ENCODE results near the gene NCBP2. TPM values are rescaled to one million over a fixed set of nuclear protein-coding genes. Genes with fewer than 3 reads are reported as not detected.
A peak's percentile ranks its signal among the peaks of the same experiment; 100 is the strongest.

The NCBP2 gene
- total RNA-seq, 1 experiment from 2014 or later: 66.8 TPM

DNA sequence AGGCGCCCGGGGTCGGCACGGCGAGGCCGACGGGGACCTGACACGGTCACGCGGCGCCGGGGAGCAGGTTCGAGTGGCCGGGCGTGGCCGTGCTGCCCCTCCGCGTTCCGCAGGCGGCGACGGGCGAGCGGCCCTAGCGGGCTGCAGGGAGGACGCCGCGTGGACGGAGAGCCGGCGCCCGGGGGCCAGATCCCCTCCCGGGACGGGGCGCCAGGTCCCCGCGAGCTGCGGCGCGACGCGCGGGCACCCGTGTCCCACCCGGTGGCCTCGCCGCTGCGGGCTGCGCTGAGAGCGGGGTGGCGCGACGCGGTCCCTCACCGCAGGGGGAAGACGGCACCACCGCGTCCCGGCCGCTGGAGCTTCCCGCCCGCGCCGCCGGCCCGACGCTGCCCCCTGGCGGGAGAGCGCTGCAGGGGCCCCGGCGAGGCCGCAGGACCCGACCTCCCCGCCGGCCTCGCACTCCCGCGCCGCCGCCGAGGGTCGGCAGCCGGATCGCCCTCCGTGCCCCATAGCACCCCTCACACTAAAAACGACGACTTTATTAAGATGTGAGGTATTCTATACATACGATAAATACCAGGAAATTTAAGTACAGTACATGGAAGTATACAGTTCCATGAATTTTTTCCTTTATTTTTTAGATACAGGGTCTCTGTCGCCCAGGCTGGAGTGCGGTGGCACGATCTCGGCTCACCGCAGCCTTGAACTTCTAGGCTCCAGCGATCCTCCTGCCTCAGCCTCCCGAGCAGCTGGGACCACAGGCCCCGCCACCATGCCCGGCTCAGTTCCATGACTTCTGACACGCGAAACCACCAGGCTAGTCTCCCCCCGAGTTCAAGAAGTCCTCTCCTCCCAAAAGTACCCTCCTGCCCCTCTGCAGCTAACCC lies 27.6 kb upstream of the NCBP2 start:
- no TSS peak for BruUV-seq (replicated peaks)
- TF ChIP-seq, protein P1, sequence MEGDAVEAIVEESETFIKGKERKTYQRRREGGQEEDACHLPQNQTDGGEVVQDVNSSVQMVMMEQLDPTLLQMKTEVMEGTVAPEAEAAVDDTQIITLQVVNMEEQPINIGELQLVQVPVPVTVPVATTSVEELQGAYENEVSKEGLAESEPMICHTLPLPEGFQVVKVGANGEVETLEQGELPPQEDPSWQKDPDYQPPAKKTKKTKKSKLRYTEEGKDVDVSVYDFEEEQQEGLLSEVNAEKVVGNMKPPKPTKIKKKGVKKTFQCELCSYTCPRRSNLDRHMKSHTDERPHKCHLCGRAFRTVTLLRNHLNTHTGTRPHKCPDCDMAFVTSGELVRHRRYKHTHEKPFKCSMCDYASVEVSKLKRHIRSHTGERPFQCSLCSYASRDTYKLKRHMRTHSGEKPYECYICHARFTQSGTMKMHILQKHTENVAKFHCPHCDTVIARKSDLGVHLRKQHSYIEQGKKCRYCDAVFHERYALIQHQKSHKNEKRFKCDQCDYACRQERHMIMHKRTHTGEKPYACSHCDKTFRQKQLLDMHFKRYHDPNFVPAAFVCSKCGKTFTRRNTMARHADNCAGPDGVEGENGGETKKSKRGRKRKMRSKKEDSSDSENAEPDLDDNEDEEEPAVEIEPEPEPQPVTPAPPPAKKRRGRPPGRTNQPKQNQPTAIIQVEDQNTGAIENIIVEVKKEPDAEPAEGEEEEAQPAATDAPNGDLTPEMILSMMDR (IDR thresholded peaks at IDR 0.05; ENCODE audit: insufficient read depth in 1 of 2, low read depth in 1 of 2, low read length in 1 of 2, severe bottlenecking in 1 of 2, unreplicated experiment in 1 of 2): peak; percentile 40 to 89
- Mint-ChIP-seq H3K27ac (ENCODE audit: unreplicated experiment) (peak overlapping the region; percentile 70), H3K36me3 (ENCODE audit: insufficient read depth, unreplicated experiment) (peaks cover 33% of the 10 kb centered on the region), H3K4me3 (ENCODE audit: unreplicated experiment) (peak overlapping the region; percentile 71), H3K27me3 (ENCODE audit: insufficient read depth, unreplicated experiment) (no peaks in the 10 kb centered on the region), H3K9me3 (ENCODE audit: unreplicated experiment) (no peaks in the 10 kb centered on the region), H3K4me1 (ENCODE audit: low read depth, unreplicated experiment) (peaks cover 16% of the 10 kb centered on the region)
- H3K27me3 ChIP-seq (replicated peaks; ENCODE audit: control insufficient read depth, insufficient read depth, low read length): no peaks in the 10 kb centered on the region
- H3K4me1 ChIP-seq: peaks cover 10% of the 10 kb centered on the region; the same call in 1 of the 2 replicates
- H3K9me3 ChIP-seq: peaks cover 3% of the 10 kb centered on the region; the same call in 1 of the 2 replicates
- CTCF ChIA-PET: interaction anchor here (0.6 to 1.6 kb wide), 4 partner anchors 21 to 634 kb away, joined by 3 to 14 read pairs (median 8); partner anchors contain the start of gene NCBP2
- POLR2A ChIA-PET: interaction anchor here (1.6 kb wide), 1 partner anchor 28 kb away, joined by 3 read pairs; the partner anchor contains the start of gene NCBP2
- intact Hi-C loops (cut with micrococcal nuclease; ENCODE audit: unreplicated experiment): loop anchor here (1.0 kb wide), 2 partner anchors 22 to 132 kb away; no protein-coding TSS in a partner anchor
- peak in 1 of 2 experiments; percentile 88 for DNase-seq
- peak overlapping the region; percentile 89 for H3K4me3 ChIP-seq (ENCODE audit: low read depth, low read length)
- H3K36me3 ChIP-seq (ENCODE audit: control insufficient read depth, insufficient read depth, low read length): peaks cover 14% of the 10 kb centered on the region

GRCh38 chr3:196969134-196969659 lies 26.9 kb upstream of the NCBP2 start:
- Histone ChIP-seq H3K27me3 (replicated peaks; ENCODE audit: control insufficient read depth, insufficient read depth, low read length) (no peaks in the 10 kb centered on the region), H3K9me3 (peaks cover 3% of the 10 kb centered on the region; the same call in 1 of the 2 replicates), H3K36me3 (ENCODE audit: control insufficient read depth, insufficient read depth, low read length) (peaks cover 16% of the 10 kb centered on the region), H3K4me1 (peaks cover 10% of the 10 kb centered on the region; the same call in 1 of the 2 replicates), H3K4me3 (ENCODE audit: low read depth, low read length) (peak overlapping the region; percentile 89)
- H3K27me3 Mint-ChIP-seq (ENCODE audit: insufficient read depth, unreplicated experiment): no peaks in the 10 kb centered on the region
- TF ChIP-seq, protein P1 (IDR thresholded peaks at IDR 0.05; ENCODE audit: insufficient read depth in 1 of 2, low read depth in 1 of 2, low read length in 1 of 2, severe bottlenecking in 1 of 2, unreplicated experiment in 1 of 2): no peak
- H3K27ac Mint-ChIP-seq (ENCODE audit: unreplicated experiment): no peak overlapping the region
- intact Hi-C loops (cut with micrococcal nuclease; ENCODE audit: unreplicated experiment): loop anchor here (1.0 kb wide), 1 partner anchor 131 kb away; no protein-coding TSS in a partner anchor
- ChIA-PET POLR2A (interaction anchor here (1.6 kb wide), 1 partner anchor 27 kb away, joined by 3 read pairs; the partner anchor contains the start of gene NCBP2), CTCF (interaction anchor here (0.6 to 1.6 kb wide), 5 partner anchors 21 to 635 kb away, joined by 3 to 14 read pairs (median 5); partner anchors contain the start of gene NCBP2)
- BruUV-seq (replicated peaks): no TSS peak
- DNase-seq: peak in 1 of 2 experiments; percentile 53
- H3K36me3 Mint-ChIP-seq (ENCODE audit: insufficient read depth, unreplicated experiment): peaks cover 38% of the 10 kb centered on the region
- peaks cover 16% of the 10 kb centered on the region for H3K4me1 Mint-ChIP-seq (ENCODE audit: low read depth, unreplicated experiment)
- H3K4me3 Mint-ChIP-seq (ENCODE audit: unreplicated experiment): peak overlapping the region; percentile 77
- no peaks in the 10 kb centered on the region for H3K9me3 Mint-ChIP-seq (ENCODE audit: unreplicated experiment)
